HG03066 (cell line): ENCODE results near the gene DPH3.

Source experiments
- ATAC-seq: cut with Tn5 transposase; IDR thresholded peaks from one replicate; pipeline ENCODE4 v1.9.1; 2021; ENCODE audit warnings: low read depth; ENCODE audit not compliant: unreplicated experiment

The DPH3 gene

GRCh38 chr3:16258177-16258576 lies 6.6 kb downstream of the DPH3 start:
- no peak for ATAC-seq

- no peak for ATAC-seq
Observed at GRCh38 chr3:16257309-16257708, 7.4 kb downstream of the DPH3 start.

GRCh38 chr3:16255726-16256125 lies 9.0 kb downstream of the DPH3 start:
- ATAC-seq, result no peak

GRCh38 chr3:16255326-16255725 lies 9.4 kb downstream of the DPH3 start:
- ATAC-seq, result no peak

GRCh38 chr3:16254916-16255315 lies 9.8 kb downstream of the DPH3 start:
- no peak for ATAC-seq

- no peak for ATAC-seq
Observed at GRCh38 chr3:16253601-16254000, 11.1 kb downstream of the DPH3 start.

GRCh38 chr3:16252988-16253387 lies 11.8 kb downstream of the DPH3 start:
- no peak for ATAC-seq

GRCh38 chr3:16252243-16252978 lies 12.3 kb downstream of the DPH3 start:
- peak; percentile 31 for ATAC-seq

- no peak for ATAC-seq
Observed at GRCh38 chr3:16251316-16252085, 13.2 kb downstream of the DPH3 start.

- no peak for ATAC-seq
Observed at GRCh38 chr3:16249886-16250285, 14.9 kb downstream of the DPH3 start.

GRCh38 chr3:16249336-16249735 lies 15.4 kb downstream of the DPH3 start:
- no peak for ATAC-seq

GRCh38 chr3:16248556-16248955 lies 16.2 kb downstream of the DPH3 start:
- ATAC-seq, result no peak

- peak; percentile 77 for ATAC-seq
Observed at GRCh38 chr3:16247282-16248061, 17.3 kb downstream of the DPH3 start.

GRCh38 chr3:16245609-16246008 lies 19.1 kb downstream of the DPH3 start:
- ATAC-seq, result no peak

GRCh38 chr3:16243706-16244490 lies 20.8 kb downstream of the DPH3 start:
- ATAC-seq, result no peak

GRCh38 chr3:16242177-16242576 lies 22.6 kb downstream of the DPH3 start:
- ATAC-seq, result no peak

- no peak for ATAC-seq
Observed at GRCh38 chr3:16241225-16241624, 23.5 kb downstream of the DPH3 start.

- no peak for ATAC-seq
Observed at GRCh38 chr3:16240229-16241023, 24.3 kb downstream of the DPH3 start.

- no peak for ATAC-seq
Observed at GRCh38 chr3:16239780-16240179, 25.0 kb downstream of the DPH3 start.
